HG02798 (cell line): ENCODE results near the gene CST7.

Experiments
- ATAC-seq: cut with Tn5 transposase; IDR thresholded peaks from one replicate; pipeline ENCODE4 v1.9.1; 2021; ENCODE audit warnings: mild to moderate bottlenecking; ENCODE audit not compliant: unreplicated experiment, poor library complexity

The CST7 gene

DNA sequence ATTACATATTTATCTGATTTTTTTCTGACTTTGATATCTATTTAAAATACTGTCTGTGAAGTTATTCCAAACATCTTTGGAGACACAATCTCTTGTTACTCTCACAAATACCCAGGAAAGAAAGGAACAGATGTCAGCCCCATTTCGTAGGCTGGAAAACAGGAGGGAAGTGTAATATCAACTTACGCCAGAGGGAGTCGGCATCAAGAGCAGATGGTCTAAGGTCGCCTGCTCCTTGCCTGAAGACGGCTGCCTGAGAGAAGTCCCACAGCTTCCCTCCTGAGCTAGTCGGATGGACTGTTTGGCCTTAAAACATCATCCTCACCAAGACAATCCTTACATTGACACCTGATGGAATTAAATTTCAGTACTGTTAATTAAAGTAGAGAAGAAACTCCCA lies 13.4 kb downstream of the CST7 start:
- no peak for ATAC-seq

DNA sequence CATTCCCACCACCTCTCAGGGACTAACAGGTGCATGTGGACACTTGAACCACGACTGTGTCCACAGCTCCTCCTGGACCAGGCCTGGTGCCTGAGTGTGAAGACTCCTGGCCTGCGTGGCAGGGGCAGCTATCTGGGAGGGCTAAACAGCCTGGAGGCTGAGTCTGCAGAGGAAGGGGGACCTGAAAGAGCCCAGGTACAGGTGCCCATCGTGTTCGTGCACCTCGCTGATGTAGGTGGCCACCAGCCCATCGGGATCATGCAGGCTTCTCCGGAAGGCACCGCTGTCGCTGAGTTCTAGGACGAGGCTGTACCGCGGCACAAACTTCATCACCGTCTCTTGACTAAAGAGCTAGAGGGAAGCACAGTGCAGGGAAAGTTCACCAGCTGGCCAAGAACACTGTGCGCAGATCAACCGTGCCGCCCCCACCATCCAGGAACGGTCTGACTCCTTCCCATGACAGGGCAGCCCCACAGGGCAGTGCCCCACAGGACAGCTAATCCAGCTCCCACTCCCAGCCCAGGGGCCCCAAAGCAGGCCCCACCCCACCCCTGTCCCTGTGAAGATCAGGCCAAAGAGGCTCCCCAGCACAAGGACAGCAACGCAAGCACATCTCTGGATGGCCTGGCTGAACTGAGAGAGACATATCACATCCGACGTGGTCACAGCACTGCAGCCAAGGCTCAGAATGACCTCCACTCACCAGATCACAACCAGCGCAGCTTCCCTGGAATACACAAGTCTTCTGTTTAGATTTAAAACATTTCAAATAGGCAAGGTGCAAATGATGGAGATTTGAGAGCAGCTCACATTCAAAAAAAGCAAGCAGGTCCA lies 14.8 kb downstream of the CST7 start:
- no peak for ATAC-seq

DNA sequence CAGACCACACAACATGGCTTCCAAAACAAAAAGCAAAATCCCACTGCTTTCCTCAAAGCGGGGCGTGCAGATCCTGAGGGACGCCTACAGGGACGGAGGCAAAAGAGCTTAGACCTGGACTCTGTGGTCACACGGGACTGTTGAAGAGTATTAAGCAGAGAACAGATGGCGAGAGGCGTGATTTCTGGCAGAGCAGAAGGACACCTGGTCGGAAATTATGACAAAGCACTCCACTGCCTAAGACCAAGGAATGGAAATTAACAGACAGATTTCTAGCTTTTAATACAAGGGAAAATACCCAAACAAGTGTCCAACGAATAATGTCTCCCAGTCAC lies 15.4 kb downstream of the CST7 start:
- no peak for ATAC-seq

DNA sequence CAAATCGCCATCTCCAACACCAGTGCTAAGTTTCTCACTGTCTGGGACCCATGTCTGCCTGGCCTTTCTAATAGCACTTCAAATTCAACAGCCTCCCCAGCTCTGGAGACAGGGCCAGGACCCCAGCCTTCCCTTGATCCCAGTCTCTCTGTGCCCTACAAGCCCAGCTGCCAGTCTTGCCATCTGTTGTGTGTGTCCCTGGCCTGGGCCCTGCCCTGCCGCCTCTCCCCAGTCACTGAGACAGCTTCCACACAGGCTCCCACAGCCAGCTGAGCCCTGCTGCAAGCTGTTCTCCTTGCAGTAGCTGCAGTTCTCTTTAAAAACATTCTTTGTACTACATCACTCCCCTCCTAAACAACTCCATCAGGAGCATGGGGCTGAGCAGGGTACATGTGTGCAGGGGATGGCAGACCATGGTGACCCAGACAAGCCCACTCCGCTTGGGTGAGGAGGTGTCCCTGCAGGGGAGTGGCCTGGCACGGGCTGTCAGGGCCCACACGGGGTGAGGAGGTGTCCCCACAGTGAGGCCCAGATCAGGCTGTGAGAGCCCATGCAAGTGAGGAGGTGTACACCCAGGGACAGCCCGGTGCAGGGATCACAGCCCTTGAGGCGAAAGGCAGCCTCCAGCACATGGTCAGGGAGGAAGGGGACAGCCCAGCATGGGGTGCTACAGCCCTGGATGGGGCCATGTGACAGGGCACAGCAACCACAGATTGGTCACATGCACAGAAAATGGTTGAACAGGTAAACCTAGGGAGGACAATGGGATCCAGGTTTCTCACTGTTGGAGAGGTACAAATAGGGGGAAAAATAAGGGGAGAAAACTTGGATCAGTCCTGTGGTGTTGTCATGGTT lies 16.2 kb downstream of the CST7 start:
- ATAC-seq: no peak

DNA sequence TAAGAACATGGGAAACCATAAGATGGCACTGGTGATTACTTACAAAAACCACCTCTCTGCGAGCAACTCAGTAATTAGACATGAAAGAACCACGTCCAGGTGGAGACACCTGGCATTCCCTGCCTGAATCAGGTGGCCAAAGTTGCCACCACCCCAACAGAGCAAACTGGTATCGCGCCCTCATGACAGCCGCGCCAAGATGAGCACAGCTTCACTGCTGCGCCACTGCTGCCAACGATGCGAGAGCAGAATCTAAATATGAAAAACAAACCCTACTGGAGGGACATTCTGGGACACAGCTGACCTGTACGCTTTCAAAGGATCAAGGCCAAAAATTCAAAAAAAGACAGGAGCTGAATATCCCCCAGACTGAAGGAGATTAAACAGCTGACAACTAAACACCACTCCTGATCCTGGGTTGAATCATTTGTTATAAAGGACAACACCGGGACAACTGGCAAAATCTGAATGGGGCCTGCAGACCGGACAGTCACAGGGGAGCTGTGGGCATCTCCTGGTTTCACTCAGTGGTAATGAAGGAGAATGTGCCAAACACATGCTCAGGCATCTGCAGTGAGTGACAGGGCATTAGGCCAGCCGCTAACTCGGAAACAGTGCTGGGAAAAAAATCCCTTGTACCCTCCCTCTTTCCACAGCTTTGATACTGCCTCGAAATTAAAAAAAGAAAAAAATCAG lies 17.4 kb downstream of the CST7 start:
- ATAC-seq: no peak

DNA sequence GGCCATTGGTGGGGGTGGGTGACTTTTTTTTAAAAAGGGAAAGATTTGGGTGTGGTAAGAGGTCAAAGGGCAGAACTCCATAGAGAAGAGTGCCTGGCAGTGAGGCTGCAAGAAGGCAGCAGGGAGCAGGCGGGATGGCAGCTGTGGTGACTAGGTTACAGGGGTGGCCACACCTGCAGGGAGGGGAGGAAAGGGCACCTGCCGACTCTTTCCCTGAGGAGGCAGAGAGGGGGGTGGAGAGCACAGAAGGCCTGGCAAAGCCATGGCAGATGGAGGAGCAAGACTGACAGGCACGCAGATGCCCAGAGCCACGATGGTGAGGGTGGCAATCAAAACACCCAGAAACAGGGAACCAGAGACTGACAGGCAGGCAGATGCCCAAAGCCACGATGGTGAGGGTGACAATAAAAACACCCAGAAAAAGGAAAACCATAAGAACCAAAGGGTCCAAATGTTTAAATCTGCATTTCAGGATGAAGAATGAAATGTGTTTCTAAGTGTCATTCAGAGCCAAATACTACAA lies 19.3 kb downstream of the CST7 start:
- no peak for ATAC-seq

DNA sequence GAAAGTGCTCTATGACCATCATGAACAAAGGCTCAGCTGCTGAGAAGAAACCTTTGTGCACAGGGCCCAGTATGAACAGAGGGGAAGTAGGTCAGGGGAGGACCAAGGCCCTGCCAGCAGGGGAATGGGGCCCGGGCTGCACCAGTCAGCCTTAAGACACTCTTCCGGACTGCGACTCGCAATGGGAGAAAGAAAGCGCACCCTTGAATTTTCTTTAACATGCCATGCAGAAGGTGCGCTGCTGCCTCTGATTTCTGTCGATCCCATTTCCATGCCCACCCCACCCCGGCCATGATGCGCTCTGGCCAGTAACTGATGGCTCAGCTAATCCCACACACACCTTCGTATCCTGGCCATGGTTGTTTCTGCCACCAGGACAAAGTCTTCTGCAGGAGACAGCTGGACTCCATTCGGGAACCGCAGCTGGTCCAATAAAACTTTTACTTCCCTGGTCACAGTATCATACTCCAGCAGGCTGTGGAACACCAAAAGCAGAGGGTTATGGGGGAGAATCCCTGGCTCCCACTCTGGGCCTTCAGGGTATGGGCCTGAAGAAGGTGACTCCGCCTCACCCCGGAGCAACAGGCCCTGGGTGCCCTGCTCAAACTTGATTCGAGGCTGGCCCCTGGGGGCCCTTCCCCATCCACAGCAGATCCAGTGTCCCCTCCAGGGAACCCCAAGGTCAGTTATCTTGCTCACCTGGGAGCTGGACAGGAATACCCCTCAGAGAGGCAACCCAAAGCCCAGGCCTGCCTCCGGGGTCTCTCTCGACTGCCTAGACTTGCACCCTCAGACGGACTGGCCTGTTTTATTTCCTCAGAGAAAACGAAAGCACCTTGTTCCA lies 20.3 kb downstream of the CST7 start:
- no peak for ATAC-seq

DNA sequence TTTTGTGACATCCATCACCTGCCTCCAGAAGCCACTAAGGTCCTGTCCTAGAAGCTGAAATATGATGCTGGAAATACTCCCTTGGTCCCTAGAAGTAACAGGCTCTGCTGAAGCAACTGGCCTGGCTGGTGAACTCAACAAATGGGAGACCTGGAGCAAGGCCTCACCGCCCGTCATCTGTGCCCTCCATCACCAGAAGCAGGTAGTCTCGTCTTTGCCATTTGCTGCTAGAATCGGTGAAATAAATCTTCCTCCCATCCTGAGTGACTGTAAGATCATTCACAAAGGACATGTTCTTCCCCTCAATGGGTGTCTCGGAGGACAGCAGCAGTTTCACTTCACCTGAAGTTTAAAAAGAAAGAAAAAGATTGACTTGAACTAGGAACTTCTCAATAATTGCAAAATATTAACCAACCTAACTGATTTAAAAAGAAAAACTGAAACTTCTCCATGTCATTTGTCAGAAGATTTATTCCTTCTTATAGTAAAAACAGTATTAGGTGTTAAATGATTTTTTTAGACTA lies 21.0 kb downstream of the CST7 start:
- no peak for ATAC-seq

DNA sequence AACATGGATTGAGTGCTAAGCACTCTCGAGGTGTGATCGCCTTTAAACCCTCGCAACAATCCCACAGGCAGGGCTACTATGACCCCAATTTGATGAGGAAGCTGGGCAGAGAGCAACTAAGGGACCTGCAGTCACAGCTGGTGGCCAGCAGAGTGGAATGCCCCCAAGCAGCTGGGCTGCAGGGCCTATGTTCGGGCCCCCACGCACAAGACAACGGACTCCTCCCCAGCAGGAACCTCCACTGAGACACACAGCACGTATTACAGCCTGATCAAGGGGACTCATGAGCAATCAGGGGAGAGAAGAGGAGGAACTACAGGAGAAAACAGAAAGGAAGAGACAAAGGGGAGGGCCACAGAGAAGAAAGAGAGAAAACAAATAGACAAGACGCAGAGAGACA lies 21.7 kb downstream of the CST7 start:
- no peak for ATAC-seq

DNA sequence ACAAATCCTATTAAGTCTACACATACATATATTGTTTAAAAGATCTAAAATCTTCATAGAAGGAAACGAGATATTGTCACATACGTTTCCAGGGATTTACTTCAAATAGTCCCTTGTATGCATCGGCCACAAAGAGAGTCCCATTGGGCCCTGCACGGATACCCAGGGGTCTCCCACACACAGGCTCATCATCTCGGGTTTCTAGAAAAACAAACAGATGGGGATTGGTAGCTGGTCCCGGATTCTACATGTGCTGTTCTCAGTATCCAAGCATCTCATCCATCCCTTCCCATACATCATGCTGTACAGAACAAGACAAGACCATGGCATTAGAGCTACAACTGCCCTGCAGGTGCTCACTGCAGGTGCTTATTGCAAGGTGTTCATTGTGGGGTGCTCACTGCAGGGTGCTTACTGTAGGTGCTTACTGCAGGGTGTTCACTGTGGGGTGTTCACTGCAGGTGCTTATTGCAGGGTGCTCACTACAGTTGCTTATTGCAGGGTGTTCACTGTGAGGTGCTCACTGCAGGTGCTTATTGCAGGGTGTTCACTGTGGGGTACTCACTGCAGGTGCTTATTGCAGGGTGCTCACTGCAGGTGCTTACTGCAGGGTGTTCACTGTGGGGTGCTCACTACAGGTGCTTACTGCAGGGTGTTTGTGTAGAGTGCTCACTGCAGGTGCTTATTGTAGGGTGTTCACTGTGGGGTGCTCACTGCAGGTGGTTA lies 22.5 kb downstream of the CST7 start:
- ATAC-seq: no peak

DNA sequence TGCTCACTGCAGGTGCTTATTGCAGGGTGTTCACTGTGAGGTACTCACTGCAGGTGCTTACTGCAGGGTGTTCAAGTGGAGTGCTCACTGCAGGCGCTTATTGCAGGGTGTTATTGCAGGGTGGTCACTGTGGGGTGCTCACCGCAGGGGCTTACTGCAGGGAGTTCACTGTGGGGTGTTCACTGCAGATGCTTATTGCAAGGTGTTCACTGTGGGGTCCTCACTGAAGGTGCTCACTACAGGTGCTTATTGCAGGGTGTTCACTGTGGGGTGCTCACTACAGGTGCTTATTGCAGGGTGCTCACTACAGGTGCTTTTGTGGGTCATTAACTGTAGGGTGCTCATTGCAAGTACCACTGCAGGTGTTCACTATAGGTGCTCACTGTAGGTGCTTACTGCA lies 23.3 kb downstream of the CST7 start:
- no peak for ATAC-seq

DNA sequence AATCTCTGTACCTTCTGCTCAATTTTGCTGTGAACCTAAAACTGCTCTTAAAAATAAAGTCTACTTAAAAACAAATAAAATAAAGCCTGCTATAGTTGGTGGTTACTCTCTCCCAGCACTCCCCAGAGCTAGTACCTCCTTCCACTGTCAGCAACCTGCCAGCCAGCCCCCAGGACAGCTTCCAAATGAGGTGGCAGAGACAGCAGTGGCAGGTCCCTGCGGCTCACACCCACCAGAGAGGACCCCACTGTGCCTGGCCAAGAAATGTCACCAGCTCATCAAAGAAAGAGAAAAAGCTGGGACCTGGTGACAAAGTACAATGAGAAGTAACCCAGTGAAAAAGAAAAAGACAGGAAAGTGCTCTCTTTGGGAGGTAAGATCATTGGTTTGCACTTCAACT lies 28.3 kb downstream of the CST7 start:
- no peak for ATAC-seq

DNA sequence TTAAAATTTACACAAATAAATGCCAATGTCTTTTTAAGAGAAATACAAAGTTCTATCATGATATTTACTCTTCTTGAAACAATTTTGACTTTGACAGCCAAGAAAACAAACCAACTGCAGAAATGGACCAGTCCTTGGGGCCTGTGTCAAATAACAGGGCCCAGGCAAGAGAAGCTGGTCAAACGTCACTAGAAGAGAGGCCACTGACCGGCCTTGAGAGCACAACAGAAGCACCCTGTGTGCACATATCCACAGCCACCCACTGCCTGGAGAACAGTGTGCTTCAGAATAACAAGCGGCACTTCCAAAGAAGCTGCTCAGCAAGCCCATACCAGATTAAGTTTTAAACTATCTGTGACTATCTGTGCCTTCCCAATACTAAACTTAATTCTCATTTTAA lies 28.7 kb downstream of the CST7 start:
- no peak for ATAC-seq

DNA sequence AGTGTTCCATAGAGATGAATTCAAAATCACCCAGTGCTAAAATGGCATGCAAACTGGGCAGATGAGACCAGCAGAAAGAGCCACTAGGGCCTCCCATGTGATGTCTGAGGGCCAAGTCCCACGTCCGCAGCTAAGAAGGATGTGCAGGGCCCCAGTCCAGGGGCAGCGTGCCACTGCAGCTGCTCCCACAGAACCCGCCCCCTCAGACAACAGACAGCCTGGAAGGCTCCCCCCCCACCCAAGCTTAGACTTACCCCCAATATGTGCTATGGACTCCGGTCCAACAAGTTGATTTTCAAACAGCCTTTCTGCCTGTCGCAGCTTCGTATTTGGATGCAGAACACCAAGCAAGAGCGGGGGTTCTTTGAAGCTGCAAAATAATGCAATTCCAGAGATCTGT lies 29.4 kb downstream of the CST7 start:
- ATAC-seq: no peak

DNA sequence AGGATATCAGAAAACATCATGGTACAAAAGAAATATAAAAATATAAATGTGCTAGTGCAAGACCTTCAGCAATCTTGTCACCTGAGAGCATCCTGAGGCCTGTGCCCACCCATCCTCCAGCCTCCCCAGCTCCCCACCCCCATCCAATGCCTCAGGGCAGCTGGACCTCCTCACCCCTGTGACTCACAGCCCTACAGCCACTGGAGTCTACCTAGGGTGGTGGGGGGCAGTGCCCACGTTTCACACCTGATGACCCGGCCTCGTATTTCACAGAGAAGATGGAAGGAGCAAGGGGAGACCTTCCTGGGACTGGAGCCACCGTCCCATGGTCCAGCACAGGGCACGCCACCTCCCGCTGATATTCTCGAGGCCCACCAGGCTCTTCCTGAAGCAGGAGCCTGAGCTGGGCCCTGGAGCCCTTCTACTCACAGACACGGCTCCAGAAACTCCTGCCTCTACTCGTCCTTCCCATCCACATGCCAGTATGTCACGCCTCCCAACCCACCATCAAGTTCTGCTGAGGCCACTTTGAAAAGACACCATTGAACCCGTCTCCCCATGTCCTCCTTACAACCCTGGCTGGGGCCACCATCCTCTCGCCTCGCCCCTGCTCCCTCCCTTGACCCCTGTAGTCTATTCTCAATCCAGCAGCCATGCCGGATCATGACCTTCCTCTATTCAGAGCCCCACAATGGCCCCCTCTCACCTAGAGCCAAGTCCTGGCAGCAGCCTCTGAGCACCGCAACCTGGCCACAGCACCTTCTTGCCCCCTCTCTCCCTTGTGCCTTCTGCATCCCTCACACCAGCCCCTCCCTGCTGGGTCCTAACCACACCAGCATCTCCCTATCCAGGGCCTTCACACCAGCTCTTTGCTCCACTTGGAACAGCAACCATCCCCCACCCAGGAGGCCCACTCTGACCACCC lies 30.2 kb downstream of the CST7 start:
- ATAC-seq: no peak

DNA sequence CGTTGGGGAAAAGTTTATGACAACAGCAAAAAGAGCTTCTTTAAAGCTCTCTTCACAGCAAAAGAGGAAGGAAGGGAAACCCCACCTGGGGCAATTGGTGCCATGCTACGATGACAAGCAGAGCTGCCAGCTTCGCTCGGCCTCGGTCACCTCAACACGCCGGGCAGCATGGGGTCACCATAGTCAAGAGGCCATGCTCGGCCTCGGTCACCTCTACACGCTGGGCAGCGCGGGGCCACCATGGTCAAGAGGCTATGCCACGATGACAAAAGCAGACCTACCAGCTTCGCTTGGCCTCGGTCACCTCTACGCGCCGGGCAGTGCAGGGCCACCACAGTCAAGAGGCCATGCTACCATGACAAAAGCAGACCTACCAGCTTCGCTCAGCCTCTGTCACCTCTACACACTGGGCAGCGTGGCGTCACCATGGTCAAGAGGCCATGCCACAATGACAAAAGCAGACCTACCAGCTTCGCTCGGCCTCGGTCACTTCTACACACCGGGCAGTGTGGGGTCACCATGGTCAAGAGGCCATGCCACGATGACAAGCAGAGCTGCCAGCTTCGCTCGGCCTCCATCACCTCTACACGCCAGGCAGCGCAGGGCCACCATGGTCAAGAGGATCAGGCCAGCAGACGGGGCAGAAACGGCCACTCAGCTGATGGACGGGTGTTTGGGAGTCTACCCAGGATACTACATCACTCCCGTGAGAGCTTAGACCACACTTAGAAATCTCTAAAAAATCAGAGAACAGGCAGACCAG lies 31.4 kb downstream of the CST7 start:
- ATAC-seq: no peak

DNA sequence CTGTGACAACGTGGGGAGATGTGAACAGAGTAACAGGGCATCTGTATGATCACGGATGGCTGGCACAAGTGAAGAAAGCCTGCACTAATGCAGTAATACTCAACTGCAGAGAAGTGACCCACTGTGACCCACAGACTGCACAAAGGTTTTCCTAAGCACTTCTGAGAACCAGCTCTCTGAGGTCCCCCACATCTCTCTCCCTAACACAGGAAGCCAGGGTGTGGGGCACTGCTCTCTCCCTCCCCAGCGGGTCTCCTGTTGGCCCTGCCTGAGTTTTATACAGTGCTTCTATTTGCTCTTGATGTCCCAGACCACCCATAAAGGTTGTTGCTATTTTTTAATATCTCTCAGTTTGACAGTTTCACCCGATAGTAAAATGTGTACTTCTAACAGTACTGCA lies 32.2 kb downstream of the CST7 start:
- ATAC-seq: no peak
